Activated CD8-positive, alpha-beta memory T cell treated with anti-CD3 and anti-CD28 coated beads for 4 hours (primary cell): ENCODE results near the gene ANKRD37.

Experiments
- DNase-seq, 2 donors: peaks; one replicate each; pipeline ENCODE4 v3.0.0-alpha.2; 2020; ENCODE audit warnings: low read depth in 2 of 2

ANKRD37 gene

GRCh38 chr4:185416955-185417354, 20.3 kb downstream of the ANKRD37 start:
- DNase-seq = no peak

DNA sequence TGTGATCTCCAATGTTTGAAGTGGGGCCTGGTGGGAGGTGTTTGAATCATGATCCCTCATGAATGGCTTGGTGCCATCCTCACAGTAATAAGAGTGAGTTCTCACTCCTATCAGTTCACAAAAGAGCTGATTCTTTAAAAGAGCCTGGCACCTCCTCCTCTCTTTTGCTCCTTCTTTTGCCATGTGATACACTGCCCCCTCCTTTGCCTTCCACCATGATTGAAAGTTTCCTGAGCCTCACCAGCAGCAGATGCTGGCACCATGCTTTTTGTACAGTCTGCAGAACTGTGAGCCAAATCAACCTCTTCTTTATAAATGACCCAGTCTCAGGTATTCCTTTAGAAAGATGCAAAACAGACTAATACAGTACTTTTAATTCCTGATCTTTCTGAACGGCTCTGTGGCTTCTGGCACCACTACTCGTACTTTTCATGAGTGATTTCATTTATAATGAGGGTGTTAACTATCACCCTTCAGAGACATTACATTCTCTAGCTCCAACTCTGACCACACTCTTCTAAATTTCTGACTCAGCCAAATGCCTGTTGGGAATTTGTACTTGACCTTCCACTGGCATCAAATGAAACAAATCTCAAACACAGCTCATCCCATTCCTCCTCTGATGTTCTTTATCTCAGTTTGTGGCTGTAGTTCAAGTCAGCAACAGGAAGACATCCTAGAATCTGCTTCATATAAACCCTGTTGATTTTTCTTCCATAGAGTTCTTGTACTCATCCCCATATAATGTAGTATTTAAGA, 24.9 kb downstream of the ANKRD37 start:
- DNase-seq = no peak

DNA sequence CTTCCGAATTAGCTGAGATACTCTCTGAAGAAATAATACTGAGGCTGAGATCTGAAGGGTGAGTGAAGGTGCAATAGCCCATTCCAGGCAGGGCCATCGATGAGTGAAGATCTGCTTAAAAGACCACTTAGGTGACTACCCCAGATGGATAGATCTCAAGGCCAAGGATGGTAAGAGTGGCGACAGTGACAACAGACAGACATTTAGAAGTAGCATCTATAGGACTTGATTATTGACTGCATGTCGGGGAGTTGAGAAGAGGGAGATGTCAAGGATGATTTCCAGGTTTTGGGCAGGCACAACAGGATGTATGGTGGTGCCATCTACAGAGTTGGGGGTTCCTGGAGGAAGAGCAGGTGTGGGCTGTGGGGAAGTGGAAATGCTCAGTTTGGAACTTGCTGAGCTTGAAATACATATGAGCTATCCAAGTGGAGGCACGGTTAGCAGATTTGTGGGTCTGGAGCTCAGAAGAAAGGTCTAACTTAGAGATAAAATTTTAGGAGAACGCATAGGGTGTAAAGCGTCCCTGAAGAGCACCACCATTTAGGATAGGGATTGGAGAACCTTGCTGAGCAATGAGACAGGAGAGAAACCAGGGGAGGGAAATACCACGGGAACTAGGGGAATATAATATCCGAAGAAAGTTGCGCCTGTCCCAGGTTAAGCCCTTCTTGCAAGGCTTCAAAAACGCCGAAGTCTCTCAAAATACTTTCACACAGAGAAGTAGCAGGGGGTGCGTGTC, 28.4 kb downstream of the ANKRD37 start:
- DNase-seq = no peak

DNA sequence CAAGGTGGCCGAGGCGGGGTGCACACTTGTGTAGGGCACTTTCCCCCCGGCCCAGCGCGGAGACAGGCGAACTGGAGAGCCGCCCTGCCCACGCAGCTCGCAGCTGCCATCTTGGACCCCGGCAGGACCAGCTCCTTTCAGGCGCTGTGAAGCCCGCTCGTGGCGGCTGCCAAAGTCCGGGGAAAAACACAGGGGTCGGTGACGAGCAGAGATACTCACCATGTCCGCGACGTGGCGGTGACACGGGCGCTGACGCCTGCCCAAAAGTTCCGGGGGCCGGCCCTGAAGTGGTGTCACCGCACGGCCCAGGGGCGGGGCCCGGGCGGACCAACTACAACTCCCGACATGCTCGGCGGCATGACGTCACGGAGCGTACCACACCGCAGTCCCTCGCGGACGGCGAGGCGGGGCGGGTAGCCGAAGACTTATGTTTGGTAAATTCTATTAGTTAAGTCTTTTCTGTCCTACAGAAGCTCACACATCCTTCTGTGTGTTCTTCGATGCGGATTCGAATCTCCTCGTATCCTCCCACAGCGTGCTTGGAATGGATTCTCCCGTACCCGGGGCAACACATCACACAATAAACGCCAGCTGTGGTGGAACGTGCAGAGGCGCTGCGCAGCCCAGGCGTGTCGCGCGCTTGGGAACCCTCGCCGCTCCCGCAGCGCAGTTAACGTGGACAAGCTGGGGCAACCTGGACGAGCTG, 29.2 kb downstream of the ANKRD37 start, which contains the start of gene UFSP2:
TSS of gene UFSP2 (minus strand) at position 318 of the 706 bp plus-strand sequence. CDS start at position 222, 96 bp downstream.
- DNase-seq = peak; percentile 77 to 84

DNA sequence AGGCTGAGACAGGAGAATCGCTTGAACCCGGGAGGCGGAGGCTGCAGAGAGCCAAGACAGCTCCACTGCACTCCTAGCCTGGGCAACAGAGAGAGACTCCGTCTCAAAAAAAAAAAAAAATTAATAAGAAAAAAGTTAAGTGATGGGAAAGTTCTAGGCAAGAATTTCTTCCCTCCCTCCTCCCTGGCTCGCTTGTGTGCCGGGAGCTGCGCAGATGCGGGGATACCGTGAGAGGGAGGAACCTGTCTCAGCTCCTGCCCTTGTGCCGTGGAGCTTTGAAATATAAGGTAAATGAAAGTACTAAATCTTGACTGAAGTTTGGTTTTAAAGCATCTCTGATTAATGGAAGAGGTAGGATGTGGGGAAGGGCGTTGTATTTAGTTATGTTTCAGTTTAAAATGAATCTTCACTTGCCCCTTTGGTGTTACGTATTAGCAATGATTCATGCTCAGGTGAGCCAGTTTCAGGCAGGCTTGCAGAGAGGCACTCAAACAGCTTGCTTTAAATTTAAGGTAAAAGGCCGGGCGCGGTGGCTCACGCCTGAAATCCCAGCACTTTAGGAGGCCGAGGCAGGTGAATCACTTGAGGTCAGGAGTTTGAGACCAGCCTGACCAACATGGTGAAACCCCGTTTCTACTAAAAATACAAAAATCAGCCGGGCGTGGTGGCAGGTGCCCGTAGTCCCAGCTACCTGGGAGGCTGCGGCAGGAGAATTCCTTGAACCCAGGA, 30.5 kb downstream of the ANKRD37 start:
- no peak for DNase-seq

- no peak for DNase-seq
These were observed 33.0 kb downstream of the ANKRD37 start for GRCh38 chr4:185429660-185430059.

- no peak for DNase-seq
These were observed 38.8 kb downstream of the ANKRD37 start for GRCh38 chr4:185435466-185435865.

DNA sequence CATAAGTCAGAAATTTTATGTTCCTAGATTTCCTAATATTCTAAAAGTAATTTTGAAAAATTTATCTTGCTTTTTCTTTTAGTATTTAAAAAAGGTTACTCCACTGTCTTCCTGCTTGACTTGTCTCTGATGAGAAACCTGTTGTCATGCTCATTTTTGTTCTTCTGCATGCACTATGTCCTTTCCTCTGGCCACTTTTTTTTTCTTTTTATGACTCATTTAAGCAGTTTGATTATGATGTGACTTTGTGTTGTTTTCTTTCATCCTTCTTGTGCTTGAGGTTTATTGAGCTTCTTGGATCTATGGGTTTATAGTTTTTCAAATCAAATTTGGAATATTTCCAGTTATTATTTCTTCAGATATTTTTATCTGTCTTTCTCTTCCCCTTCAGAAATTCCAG, 41.2 kb downstream of the ANKRD37 start:
- no peak for DNase-seq

DNA sequence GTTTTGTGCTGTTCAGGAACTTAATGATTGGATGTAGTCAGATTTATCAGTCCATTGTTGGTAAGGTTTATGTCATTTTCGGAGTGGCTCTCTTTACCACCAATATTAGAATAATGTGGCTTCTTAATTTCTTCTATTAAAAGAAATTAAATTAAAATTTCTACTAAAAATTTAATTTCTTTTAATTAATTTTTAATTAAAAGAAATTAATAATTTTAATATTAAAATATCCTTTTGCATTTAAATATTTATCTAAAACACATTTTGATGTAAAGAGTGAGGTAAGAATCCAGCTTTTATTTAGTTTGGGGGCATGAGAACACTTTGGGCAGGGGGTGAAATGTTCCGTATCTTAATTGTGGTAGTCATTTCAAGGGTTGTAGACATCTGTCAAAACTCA, 44.8 kb downstream of the ANKRD37 start:
- DNase-seq = no peak

DNA sequence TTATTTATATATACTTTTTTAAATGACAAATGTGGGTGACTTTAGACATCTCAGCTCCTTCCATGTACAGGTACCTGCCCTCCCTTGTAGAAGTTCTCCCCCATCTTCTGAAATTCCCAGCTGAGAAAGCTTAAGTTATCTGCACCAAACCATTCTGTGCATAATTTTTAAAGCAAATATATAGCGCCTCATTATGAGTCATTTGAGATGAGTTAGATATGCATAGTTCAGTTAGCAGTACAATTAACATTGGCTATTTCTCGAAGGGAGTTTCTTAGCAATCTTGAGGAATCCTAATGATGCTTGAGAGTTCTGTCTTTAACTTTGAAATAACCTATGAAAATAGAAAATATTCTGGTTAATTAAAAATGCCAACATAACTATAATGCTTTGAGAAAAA, 48.6 kb downstream of the ANKRD37 start:
- no peak for DNase-seq
